ENCODE data around the gene LCT. TPM values are rescaled to one million over a fixed set of nuclear protein-coding genes. Genes with fewer than 3 reads are reported as not detected.

The LCT gene
- total and polyA plus RNA-seq, 2 of the 13 experiments (the other 11 are each of a cell fraction or from before 2014, with no cell fraction given) = not detected

- Histone ChIP-seq H3K4me3 (replicated peaks in 1 of 3; ENCODE audit: insufficient read depth in 1 of 3, low read depth in 2 of 3, low read length in 3 of 3) (peak overlapping the region; percentile 26 to 98 (median 95); a peak in 5 of 6 replicates), H3K9ac (ENCODE audit: insufficient read depth, low read depth, low read length) (peak overlapping the region; percentile 99; the same call in 1 of the 2 replicates), H2AFZ (ENCODE audit: low read length) (no peak overlapping the region), H3K27me3 (ENCODE audit: control insufficient read depth in 1 of 2, insufficient read depth in 2 of 2, low read length in 2 of 2) (no peaks in the 10 kb centered on the region; a peak in 1 of 5 replicates), H4K20me1 (ENCODE audit: insufficient read depth, low read length) (peaks cover 43% of the 10 kb centered on the region), H3K4me1 (ENCODE audit: insufficient read depth, low read length) (peaks cover 28% of the 10 kb centered on the region), H3K79me2 (ENCODE audit: insufficient read depth, low read length) (peaks cover 57% of the 10 kb centered on the region), H3K27ac (ENCODE audit: extremely low read length, insufficient read depth, low read length) (peak overlapping the region; percentile 93), H3K36me3 (replicated peaks in 1 of 2; ENCODE audit: control insufficient read depth in 1 of 2, insufficient read depth in 2 of 2, low read length in 2 of 2) (peaks cover 3 to 37% of the 10 kb centered on the region in 2 experiments), H3K4me2 (ENCODE audit: low read depth, low read length) (peak overlapping the region; percentile 83), H3K9me3 (ENCODE audit: low read length) (no peaks in the 10 kb centered on the region)
- CTCF ChIA-PET (ENCODE audit: low intra/inter-chr PET ratio, low total read pairs) = no interaction called here
- BruUV-seq (replicated peaks) = no TSS peak
- peak; percentile 40 for DNase-seq (ENCODE audit: low spot score)
- WGBS (ENCODE audit: low lambda C conversion rate) = 82% methylated on average over 1 of the region's 1 CpG
- intact Hi-C loops (cut with micrococcal nuclease; ENCODE audit: unreplicated experiment) (no loop called here), in situ Hi-C loops (cut with HindIII; ENCODE audit: extremely low pct_ligation_motif_present, low pct_unique_long_range_greater_than_20kb) (no loop called here)
- peak; percentile 49 for FAIRE-seq
- no peak for ATAC-seq
- TF ChIP-seq SNAI1 (CRISPR knock-in tag; IDR thresholded peaks at IDR 0.05; ENCODE audit: borderline replicate concordance) = 0 out of 2 replicates have a peak, but pooled peaks have one; percentile 15
- no peak for TF ChIP-seq MLX (CRISPR knock-in tag; IDR thresholded peaks at IDR 0.05)
- 0 out of 2 replicates have a peak, but pooled peaks have one; percentile 9 for TF ChIP-seq SAP130 (CRISPR knock-in tag; IDR thresholded peaks at IDR 0.05; ENCODE audit: low read depth)
- POLR2A ChIA-PET = interaction anchor here (1.1 kb wide), 1 partner anchor 596 kb away, joined by 3 read pairs; no protein-coding TSS in a partner anchor
Observed at GRCh38 chr2:135743860-135744259, 93.1 kb downstream of the LCT start.

GRCh38 chr2:135742325-135742757, 94.6 kb downstream of the LCT start:
- peak; percentile 60 for ATAC-seq
- peak; percentile 79 for FAIRE-seq
- H3K4me1 ChIP-seq (ENCODE audit: insufficient read depth, low read length) = peaks cover 28% of the 10 kb centered on the region
- peak overlapping the region; percentile 93 for H3K27ac ChIP-seq (ENCODE audit: extremely low read length, insufficient read depth, low read length)
- ChIA-PET CTCF (ENCODE audit: low intra/inter-chr PET ratio, low total read pairs) (no interaction called here), POLR2A (interaction anchor here (0.7 to 1.1 kb wide), 2 partner anchors 14 to 211 kb away, joined by 3 read pairs; partner anchors contain the start of genes R3HDM1 and ZRANB3)
- H3K4me3 ChIP-seq (replicated peaks in 1 of 3; ENCODE audit: insufficient read depth in 1 of 3, low read depth in 2 of 3, low read length in 3 of 3) = peak overlapping the region; percentile 85 to 98 (median 95)
- H3K36me3 ChIP-seq (replicated peaks in 1 of 2; ENCODE audit: control insufficient read depth in 1 of 2, insufficient read depth in 2 of 2, low read length in 2 of 2) = peaks cover 0 to 23% of the 10 kb centered on the region in 2 experiments; a peak in 4 of 5 replicates
- H3K9me3 ChIP-seq (ENCODE audit: low read length) = no peaks in the 10 kb centered on the region
- H3K9ac ChIP-seq (ENCODE audit: insufficient read depth, low read depth, low read length) = peak overlapping the region; percentile 99
- intact Hi-C loops (cut with micrococcal nuclease; ENCODE audit: unreplicated experiment) (no loop called here), in situ Hi-C loops (cut with HindIII; ENCODE audit: extremely low pct_ligation_motif_present, low pct_unique_long_range_greater_than_20kb) (no loop called here)
- no TSS peak for BruUV-seq (replicated peaks)
- peak; percentile 65 for DNase-seq (ENCODE audit: low spot score)
- peak overlapping the region; percentile 83 for H3K4me2 ChIP-seq (ENCODE audit: low read depth, low read length)
- no peak overlapping the region for H2AFZ ChIP-seq (ENCODE audit: low read length)
- WGBS (ENCODE audit: low lambda C conversion rate) = 2% methylated on average over 20 of the region's 34 CpGs
- H4K20me1 ChIP-seq (ENCODE audit: insufficient read depth, low read length) = peaks cover 43% of the 10 kb centered on the region
- peaks cover 51% of the 10 kb centered on the region for H3K79me2 ChIP-seq (ENCODE audit: insufficient read depth, low read length)
- H3K27me3 ChIP-seq (ENCODE audit: control insufficient read depth in 1 of 2, insufficient read depth in 2 of 2, low read length in 2 of 2) = no peaks in the 10 kb centered on the region; a peak in 1 of 5 replicates
- no peak for TF ChIP-seq ZBTB33 (CRISPR knock-in tag; IDR thresholded peaks at IDR 0.05)
- TF ChIP-seq ZNF83 (CRISPR knock-in tag; IDR thresholded peaks at IDR 0.05; ENCODE audit: borderline replicate concordance) = no peak
- peak; percentile 56 for TF ChIP-seq ZBTB7A (CRISPR knock-in tag; IDR thresholded peaks at IDR 0.05)
- no peak for TF ChIP-seq PCBP2 (optimal IDR thresholded peaks at IDR 0.05; ENCODE audit: low read depth, low read length, poor library complexity, severe bottlenecking)
- 0 out of 2 replicates have a peak, but pooled peaks have one; percentile 21 for TF ChIP-seq ZNF564 (CRISPR knock-in tag; IDR thresholded peaks at IDR 0.05)
- peak; percentile 95 for TF ChIP-seq ZNF20 (CRISPR knock-in tag; IDR thresholded peaks at IDR 0.05)
- TF ChIP-seq ZNF883 (CRISPR knock-in tag; IDR thresholded peaks at IDR 0.05; ENCODE audit: not compliant biosample characterization) = peak; percentile 0
- TF ChIP-seq DNMT3B (CRISPR knock-in tag; conservative IDR thresholded peaks at IDR 0.05) = 0 out of 2 replicates have a peak, but pooled peaks have one; percentile 40
- TF ChIP-seq ZNF770 (CRISPR knock-in tag; IDR thresholded peaks at IDR 0.05) = peak; percentile 18; the same call in 1 of the 2 replicates
- 0 out of 2 replicates have a peak, but pooled peaks have one; percentile 20 for TF ChIP-seq ZNF33A (CRISPR knock-in tag; IDR thresholded peaks at IDR 0.05; ENCODE audit: borderline replicate concordance)

All from HepG2 (cell line).